Measurements from ENCODE around the gene MAOB. TPM values are rescaled to one million over a fixed set of nuclear protein-coding genes. Genes with fewer than 3 reads are reported as not detected.

MAOB gene
- total RNA-seq, 4 donors from 2014 or later = 32.9 to 131 (median 58.2) TPM

- no peak for TF ChIP-seq CTCF (IDR thresholded peaks at IDR 0.05)
- TF ChIP-seq POLR2A (IDR thresholded peaks at IDR 0.05) = no peak
- no peaks in the 10 kb centered on the region for H3K27me3 ChIP-seq
- no peak overlapping the region for H3K27ac ChIP-seq
- no peak overlapping the region for H3K4me3 ChIP-seq
- H3K4me1 ChIP-seq = no peaks in the 10 kb centered on the region
- intact Hi-C loops (cut with DNase I; ENCODE audit: low total_unique reads) = no loop called here
- DNase-seq = no peak
- no peaks in the 10 kb centered on the region for H3K9me3 ChIP-seq
- H3K36me3 ChIP-seq = no peaks in the 10 kb centered on the region
Measured at GRCh38 chrX:43735957-43736356, 146.3 kb downstream of the MAOB start.

- DNase-seq = no peak
- Histone ChIP-seq H3K27me3 (no peaks in the 10 kb centered on the region), H3K4me1 (no peaks in the 10 kb centered on the region), H3K4me3 (no peak overlapping the region), H3K27ac (no peak overlapping the region), H3K9me3 (no peaks in the 10 kb centered on the region), H3K36me3 (no peaks in the 10 kb centered on the region)
- intact Hi-C loops (cut with DNase I; ENCODE audit: low total_unique reads) = no loop called here
- no peak for TF ChIP-seq CTCF (IDR thresholded peaks at IDR 0.05)
- no peak for TF ChIP-seq POLR2A (IDR thresholded peaks at IDR 0.05)
Measured at GRCh38 chrX:43735534-43735933, 146.7 kb downstream of the MAOB start.

- Histone ChIP-seq H3K4me1 (no peaks in the 10 kb centered on the region), H3K36me3 (no peaks in the 10 kb centered on the region), H3K9me3 (no peaks in the 10 kb centered on the region), H3K27ac (no peak overlapping the region), H3K4me3 (no peak overlapping the region), H3K27me3 (no peaks in the 10 kb centered on the region)
- intact Hi-C loops (cut with DNase I; ENCODE audit: low total_unique reads) = no loop called here
- no peak for DNase-seq
- TF ChIP-seq CTCF (IDR thresholded peaks at IDR 0.05) (no peak), POLR2A (IDR thresholded peaks at IDR 0.05) (no peak)
Measured at GRCh38 chrX:43734444-43734843, 147.8 kb downstream of the MAOB start.

GRCh38 chrX:43733699-43734098, 148.6 kb downstream of the MAOB start:
- H3K36me3 ChIP-seq = no peaks in the 10 kb centered on the region
- intact Hi-C loops (cut with DNase I; ENCODE audit: low total_unique reads) = no loop called here
- H3K27me3 ChIP-seq = no peaks in the 10 kb centered on the region
- no peak for TF ChIP-seq POLR2A (IDR thresholded peaks at IDR 0.05)
- TF ChIP-seq CTCF (IDR thresholded peaks at IDR 0.05) = no peak
- H3K9me3 ChIP-seq = no peaks in the 10 kb centered on the region
- no peak overlapping the region for H3K27ac ChIP-seq
- no peaks in the 10 kb centered on the region for H3K4me1 ChIP-seq
- H3K4me3 ChIP-seq = no peak overlapping the region
- DNase-seq = no peak

DNA sequence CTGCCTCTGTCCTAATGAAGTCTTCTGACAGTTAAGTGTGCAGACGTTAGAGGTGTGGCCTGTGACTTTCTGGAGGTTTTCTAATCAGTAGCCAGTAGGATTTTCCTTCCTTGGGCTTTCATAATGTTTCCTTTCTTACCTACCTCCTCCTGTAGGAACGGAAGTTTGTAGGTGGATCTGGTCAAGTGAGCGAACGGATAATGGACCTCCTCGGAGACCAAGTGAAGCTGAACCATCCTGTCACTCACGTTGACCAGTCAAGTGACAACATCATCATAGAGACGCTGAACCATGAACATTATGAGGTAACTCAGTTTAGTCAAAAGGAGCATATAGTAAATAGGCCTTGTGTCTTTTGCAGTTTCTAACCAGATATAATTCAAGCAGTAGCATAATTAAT, 151.2 kb downstream of the MAOB start:
- no peak overlapping the region for H3K27ac ChIP-seq
- DNase-seq = no peak
- no peaks in the 10 kb centered on the region for H3K9me3 ChIP-seq
- no peaks in the 10 kb centered on the region for H3K27me3 ChIP-seq
- H3K36me3 ChIP-seq = no peaks in the 10 kb centered on the region
- no peak for TF ChIP-seq POLR2A (IDR thresholded peaks at IDR 0.05)
- no peak for TF ChIP-seq CTCF (IDR thresholded peaks at IDR 0.05)
- H3K4me3 ChIP-seq = no peak overlapping the region
- intact Hi-C loops (cut with DNase I; ENCODE audit: low total_unique reads) = no loop called here
- H3K4me1 ChIP-seq = no peaks in the 10 kb centered on the region
